HG03135 (cell line): Measurements from ENCODE around the gene G6PC3.
"Not testable (repeated sequence)": the region's sequence is repeated elsewhere in the genome, so short reads cannot be mapped to it uniquely, and the experiment has no call there.

ENCODE experiments used
- ATAC-seq: cut with Tn5 transposase; IDR thresholded peaks from one replicate; pipeline ENCODE4 v1.9.1; 2021; ENCODE audit warnings: mild to moderate bottlenecking, moderate library complexity; ENCODE audit not compliant: unreplicated experiment

The G6PC3 gene

GRCh38 chr17:44105483-44105882 lies 34.9 kb downstream of the G6PC3 start:
- ATAC-seq = no peak

- ATAC-seq = no peak
Observed at GRCh38 chr17:44105941-44106340, 35.4 kb downstream of the G6PC3 start.

GRCh38 chr17:44106801-44107200 lies 36.3 kb downstream of the G6PC3 start:
- ATAC-seq = no peak

- no peak for ATAC-seq
Observed at GRCh38 chr17:44108440-44109311, 38.1 kb downstream of the G6PC3 start.

GRCh38 chr17:44109312-44109630 lies 38.7 kb downstream of the G6PC3 start:
- ATAC-seq = no peak

- ATAC-seq = no peak
Observed at GRCh38 chr17:44110011-44110686, 39.6 kb downstream of the G6PC3 start.

- ATAC-seq = no peak
Observed at GRCh38 chr17:44110823-44111633, 40.5 kb downstream of the G6PC3 start.

- no peak for ATAC-seq
Observed at GRCh38 chr17:44111777-44112176, 41.2 kb downstream of the G6PC3 start.

- ATAC-seq = no peak
Observed at GRCh38 chr17:44112284-44113280, 42.0 kb downstream of the G6PC3 start.

- ATAC-seq = no peak
Observed at GRCh38 chr17:44113382-44113781, 42.8 kb downstream of the G6PC3 start.

GRCh38 chr17:44113868-44114840 lies 43.6 kb downstream of the G6PC3 start:
- ATAC-seq = no peak

- no peak for ATAC-seq
Observed at GRCh38 chr17:44115585-44116415, 45.3 kb downstream of the G6PC3 start.

GRCh38 chr17:44117351-44117750 lies 46.8 kb downstream of the G6PC3 start:
- no peak for ATAC-seq

- ATAC-seq = no peak
Observed at GRCh38 chr17:44118427-44119050, 48.0 kb downstream of the G6PC3 start.

- no peak for ATAC-seq
Observed at GRCh38 chr17:44119062-44119461, 48.5 kb downstream of the G6PC3 start.

GRCh38 chr17:44119798-44120197 lies 49.3 kb downstream of the G6PC3 start:
- no peak for ATAC-seq

- not testable (repeated sequence) for ATAC-seq
Observed at GRCh38 chr17:44120281-44120680, 49.7 kb downstream of the G6PC3 start.
